ENCODE measurements around the gene MB. TPM values are rescaled to one million over a fixed set of nuclear protein-coding genes. Genes with fewer than 3 reads are reported as not detected.
A peak's percentile ranks its signal among the peaks of the same experiment; 100 is the strongest.
"Not testable (repeated sequence)": the region's sequence is repeated elsewhere in the genome, so short reads cannot be mapped to it uniquely, and the experiment has no call there.

Gene MB
- total RNA-seq: 10 to 100 TPM in 2 of 4 donors, 1 to 10 TPM in 2; 5.6 to 11.7 (median 9.8) TPM

- H3K27me3 ChIP-seq: no peaks in the 10 kb centered on the region
- H3K36me3 ChIP-seq: no peaks in the 10 kb centered on the region
- H3K4me1 ChIP-seq: peaks cover 0 to 13% (median 0%) of the 10 kb centered on the region in 4 donors
- H3K27ac ChIP-seq: peak within 1 kb of the TSS in 1 of 4 donors; percentile 13
- H3K9me3 ChIP-seq: no peaks in the 10 kb centered on the region
- DNase-seq: no peak
- no peak within 1 kb of the TSS for H3K4me3 ChIP-seq
- TF ChIP-seq POLR2A (IDR thresholded peaks at IDR 0.05) (no peak), CTCF (IDR thresholded peaks at IDR 0.05) (no peak)
Observed at GRCh38 chr22:35617137-35617755, at the start of gene MB. Gene MB, minus strand, starts transcription at chr22:35617329. Its CDS starts 72 bp downstream, at chr22:35617257.

GRCh38 chr22:35666699-35667098 lies 49.6 kb upstream of the MB start:
- DNase-seq, H3K27ac ChIP-seq, H3K9me3 ChIP-seq, H3K4me3 ChIP-seq, H3K27me3 ChIP-seq: not testable (repeated sequence)
- peaks cover 0 to 23% (median 11%) of the 10 kb centered on the region in 4 donors for H3K4me1 ChIP-seq
- peaks cover 0 to 19% (median 0%) of the 10 kb centered on the region in 3 donors for H3K36me3 ChIP-seq

GRCh38 chr22:35664955-35665587 lies 47.9 kb upstream of the MB start:
- TF ChIP-seq CTCF (IDR thresholded peaks at IDR 0.05): no peak
- no peak for TF ChIP-seq POLR2A (IDR thresholded peaks at IDR 0.05)
- peaks cover 6 to 27% (median 16%) of the 10 kb centered on the region in 4 donors for H3K4me1 ChIP-seq
- no peak overlapping the region for H3K27ac ChIP-seq
- no peak overlapping the region for H3K4me3 ChIP-seq
- H3K27me3 ChIP-seq: no peaks in the 10 kb centered on the region
- H3K36me3 ChIP-seq: peaks cover 0 to 19% (median 0%) of the 10 kb centered on the region in 3 donors
- H3K9me3 ChIP-seq: peaks cover 0 to 7% (median 2%) of the 10 kb centered on the region in 4 donors
- DNase-seq: no peak

GRCh38 chr22:35663371-35663770 lies 46.2 kb upstream of the MB start:
- Histone ChIP-seq H3K27me3 (no peaks in the 10 kb centered on the region), H3K27ac (peak overlapping the region in 3 of 4 donors; percentile 42 to 83 (median 77)), H3K36me3 (peaks cover 0 to 35% (median 4%) of the 10 kb centered on the region in 3 donors), H3K4me3 (no peak overlapping the region), H3K4me1 (peaks cover 8 to 30% (median 19%) of the 10 kb centered on the region in 4 donors), H3K9me3 (peaks cover 0 to 7% (median 2%) of the 10 kb centered on the region in 4 donors)
- DNase-seq: no peak
- no peak for TF ChIP-seq POLR2A (IDR thresholded peaks at IDR 0.05)
- no peak for TF ChIP-seq CTCF (IDR thresholded peaks at IDR 0.05)

- Histone ChIP-seq H3K27me3 (no peaks in the 10 kb centered on the region), H3K36me3 (peaks cover 0 to 40% (median 4%) of the 10 kb centered on the region in 3 donors), H3K27ac (peak overlapping the region; percentile 42 to 92 (median 80)), H3K9me3 (peaks cover 0 to 7% (median 2%) of the 10 kb centered on the region in 4 donors), H3K4me3 (no peak overlapping the region), H3K4me1 (peaks cover 8 to 30% (median 19%) of the 10 kb centered on the region in 4 donors)
- no peak for TF ChIP-seq POLR2A (IDR thresholded peaks at IDR 0.05)
- TF ChIP-seq CTCF (IDR thresholded peaks at IDR 0.05): no peak
- no peak for DNase-seq
Observed at GRCh38 chr22:35662914-35663313, 45.8 kb upstream of the MB start.

- Histone ChIP-seq H3K9me3 (peaks cover 0 to 4% (median 2%) of the 10 kb centered on the region in 4 donors), H3K27me3 (no peaks in the 10 kb centered on the region), H3K4me3 (no peak overlapping the region), H3K27ac (peak overlapping the region; percentile 75 to 92 (median 80)), H3K4me1 (peaks cover 8 to 30% (median 19%) of the 10 kb centered on the region in 4 donors), H3K36me3 (peaks cover 0 to 46% (median 4%) of the 10 kb centered on the region in 3 donors)
- no peak for TF ChIP-seq POLR2A (IDR thresholded peaks at IDR 0.05)
- TF ChIP-seq CTCF (IDR thresholded peaks at IDR 0.05): no peak
- no peak for DNase-seq
Observed at GRCh38 chr22:35661464-35661863, 44.3 kb upstream of the MB start.

Data from Peyer's patch (tissue), 4 donors.